Measurements from ENCODE around the gene UGDH.
A peak's percentile ranks its signal among the peaks of the same experiment; 100 is the strongest.

Gene UGDH

DNA sequence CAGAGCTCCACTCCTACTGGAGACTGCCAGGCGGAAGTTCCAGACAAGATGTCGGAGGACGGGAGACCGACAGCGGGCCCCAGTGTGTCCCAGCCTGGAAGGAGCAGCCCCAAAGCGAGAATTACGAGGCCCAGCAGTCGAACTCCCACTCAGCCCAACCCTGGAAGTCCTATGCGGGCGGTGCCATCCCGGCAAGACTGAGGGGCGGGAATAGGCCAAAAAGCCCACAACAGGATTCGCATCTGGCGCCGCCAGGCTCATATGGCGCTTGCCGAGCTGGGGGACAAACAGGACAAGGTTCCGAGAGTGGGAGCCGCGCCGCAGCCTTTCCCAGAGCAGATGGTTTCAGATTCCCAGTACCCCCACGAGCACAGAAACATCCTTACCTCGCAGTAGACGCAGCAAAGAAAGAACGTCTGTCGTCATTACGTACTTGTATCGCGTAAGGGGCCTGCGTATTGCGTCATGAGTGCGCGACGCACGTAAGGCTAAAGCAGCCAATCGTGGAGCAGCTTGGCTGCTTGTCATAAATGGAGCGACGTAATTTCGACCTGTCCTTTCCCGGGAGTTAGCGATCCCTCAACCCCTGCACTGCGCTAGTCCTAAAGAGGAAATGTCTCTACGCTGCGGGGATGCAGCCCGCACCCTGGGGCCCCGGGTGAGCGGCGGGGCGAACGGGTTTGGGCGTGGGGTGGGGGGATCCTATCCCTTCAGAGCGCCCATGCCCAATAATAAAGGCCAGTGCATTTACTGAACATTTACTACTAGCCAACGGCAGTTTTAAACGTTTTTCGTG is 68.5 kb downstream of the UGDH start, which contains the start of the genes LIAS and RPL9 (continued):
- TF ChIP-seq ZNF239 (tag by site-specific recombination; IDR thresholded peaks at IDR 0.05) (no peak), ZNF585B (tag by site-specific recombination; IDR thresholded peaks at IDR 0.05) (no peak), ZNF768 (tag by site-specific recombination; IDR thresholded peaks at IDR 0.05) (no peak), ZBTB1 (tag by site-specific recombination; IDR thresholded peaks at IDR 0.05) (no peak), ZNF621 (tag by site-specific recombination; IDR thresholded peaks at IDR 0.05) (no peak), GLIS2 (tag by site-specific recombination; IDR thresholded peaks at IDR 0.05) (peak; percentile 79), ZNF560 (tag by site-specific recombination; IDR thresholded peaks at IDR 0.05; ENCODE audit: borderline replicate concordance) (no peak), ZNF391 (tag by site-specific recombination; IDR thresholded peaks at IDR 0.05; ENCODE audit: borderline replicate concordance, low read depth) (no peak; the same call in 1 of the 2 replicates), ZNF701 (tag by site-specific recombination; IDR thresholded peaks at IDR 0.05) (no peak), ZNF133 (tag by site-specific recombination; IDR thresholded peaks at IDR 0.05) (no peak), WT1 (tag by site-specific recombination; IDR thresholded peaks at IDR 0.05) (no peak), ZNF394 (tag by site-specific recombination; IDR thresholded peaks at IDR 0.05; ENCODE audit: borderline replicate concordance) (peak; percentile 46; the same call in 1 of the 2 replicates), TSHZ1 (tag by site-specific recombination; IDR thresholded peaks at IDR 0.05; ENCODE audit: borderline replicate concordance) (no peak), ZSCAN23 (tag by site-specific recombination; IDR thresholded peaks at IDR 0.05) (no peak), SP2 (tag by site-specific recombination; IDR thresholded peaks at IDR 0.05) (peak; percentile 84), MYNN (tag by site-specific recombination; IDR thresholded peaks at IDR 0.05; ENCODE audit: borderline replicate concordance) (no peak), KLF7 (tag by site-specific recombination; IDR thresholded peaks at IDR 0.05; ENCODE audit: borderline replicate concordance) (no peak), ZNF792 (tag by site-specific recombination; IDR thresholded peaks at IDR 0.05) (no peak), ZNF341 (tag by site-specific recombination; IDR thresholded peaks at IDR 0.05; ENCODE audit: low read depth) (0 out of 2 replicates have a peak, but pooled peaks have one; percentile 8), GLIS1 (tag by site-specific recombination; IDR thresholded peaks at IDR 0.05) (peak; percentile 44; the same call in 1 of the 2 replicates), SCRT1 (tag by site-specific recombination; IDR thresholded peaks at IDR 0.05; ENCODE audit: borderline replicate concordance) (no peak), ZNF837 (tag by site-specific recombination; IDR thresholded peaks at IDR 0.05) (no peak), ZNF404 (tag by site-specific recombination; IDR thresholded peaks at IDR 0.05) (no peak), ZNF664 (tag by site-specific recombination; IDR thresholded peaks at IDR 0.05) (no peak), ZNF530 (tag by site-specific recombination; IDR thresholded peaks at IDR 0.05; ENCODE audit: low read depth) (no peak), PBX3 (CRISPR knock-in tag; IDR thresholded peaks at IDR 0.05) (0 out of 2 replicates have a peak, but pooled peaks have one; percentile 51), ZNF211 (tag by site-specific recombination; IDR thresholded peaks at IDR 0.05; ENCODE audit: low read depth) (no peak), ZNF747 (tag by site-specific recombination; IDR thresholded peaks at IDR 0.05) (no peak), ZNF785 (tag by site-specific recombination; IDR thresholded peaks at IDR 0.05) (no peak), ZNF354C (tag by site-specific recombination; IDR thresholded peaks at IDR 0.05; ENCODE audit: borderline replicate concordance, low read depth) (no peak), ZNF544 (tag by site-specific recombination; IDR thresholded peaks at IDR 0.05) (no peak), SP3 (tag by site-specific recombination; IDR thresholded peaks at IDR 0.05) (peak; percentile 72), ZNF274 (IDR thresholded peaks at IDR 0.05; ENCODE audit: low read length) (no peak), ZNF274 (tag by site-specific recombination; IDR thresholded peaks at IDR 0.05; ENCODE audit: borderline replicate concordance) (no peak)
- TF ChIP-seq, protein P1, sequence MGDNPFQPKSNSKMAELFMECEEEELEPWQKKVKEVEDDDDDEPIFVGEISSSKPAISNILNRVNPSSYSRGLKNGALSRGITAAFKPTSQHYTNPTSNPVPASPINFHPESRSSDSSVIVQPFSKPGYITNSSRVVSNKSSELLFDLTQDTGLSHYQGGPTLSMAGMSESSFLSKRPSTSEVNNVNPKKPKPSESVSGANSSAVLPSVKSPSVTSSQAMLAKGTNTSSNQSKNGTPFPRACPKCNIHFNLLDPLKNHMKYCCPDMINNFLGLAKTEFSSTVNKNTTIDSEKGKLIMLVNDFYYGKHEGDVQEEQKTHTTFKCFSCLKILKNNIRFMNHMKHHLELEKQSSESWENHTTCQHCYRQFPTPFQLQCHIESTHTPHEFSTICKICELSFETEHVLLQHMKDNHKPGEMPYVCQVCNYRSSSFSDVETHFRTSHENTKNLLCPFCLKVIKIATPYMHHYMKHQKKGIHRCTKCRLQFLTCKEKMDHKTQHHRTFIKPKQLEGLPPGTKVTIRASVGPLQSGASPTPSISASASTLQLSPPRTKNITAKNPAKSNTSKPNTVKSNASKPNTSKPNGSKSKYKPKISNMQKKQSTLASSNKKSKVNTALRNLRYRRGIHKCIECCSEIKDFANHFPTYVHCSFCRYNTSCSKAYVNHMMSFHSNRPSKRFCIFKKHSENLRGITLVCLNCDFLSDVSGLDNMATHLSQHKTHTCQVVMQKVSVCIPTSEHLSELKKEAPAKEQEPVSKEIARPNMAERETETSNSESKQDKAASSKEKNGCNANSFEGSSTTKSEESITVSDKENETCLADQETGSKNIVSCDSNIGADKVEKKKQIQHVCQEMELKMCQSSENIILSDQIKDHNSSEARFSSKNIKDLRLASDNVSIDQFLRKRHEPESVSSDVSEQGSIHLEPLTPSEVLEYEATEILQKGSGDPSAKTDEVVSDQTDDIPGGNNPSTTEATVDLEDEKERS (tag by site-specific recombination; IDR thresholded peaks at IDR 0.05) = no peak
